ENCODE measurements around the gene CCR3.

CCR3 gene

DNA sequence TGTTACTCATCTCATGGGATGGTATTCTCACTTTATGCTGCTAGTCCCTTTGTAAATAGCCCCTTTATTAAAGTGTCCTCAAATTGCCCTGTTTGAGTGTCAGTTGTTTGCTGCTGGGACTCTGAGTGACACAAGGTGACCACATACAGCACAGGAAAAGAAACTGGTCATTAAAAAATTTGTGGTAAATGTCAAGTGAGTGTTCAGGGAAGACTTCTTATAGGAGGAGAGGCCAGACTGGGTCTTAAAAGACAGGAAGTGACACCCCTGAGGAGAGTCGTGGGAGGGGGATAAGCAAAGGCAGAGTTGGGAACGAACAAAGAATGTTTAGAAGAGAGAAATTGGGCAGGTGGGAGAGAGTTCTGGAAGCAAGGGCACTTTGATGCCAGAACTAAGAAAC is 35.2 kb downstream of the CCR3 start:
- no peak for DNase-seq

GRCh38 chr3:46278816-46279672 is 36.8 kb downstream of the CCR3 start:
- DNase-seq: no peak

GRCh38 chr3:46280105-46280797 is 38.0 kb downstream of the CCR3 start:
- no peak for DNase-seq

DNA sequence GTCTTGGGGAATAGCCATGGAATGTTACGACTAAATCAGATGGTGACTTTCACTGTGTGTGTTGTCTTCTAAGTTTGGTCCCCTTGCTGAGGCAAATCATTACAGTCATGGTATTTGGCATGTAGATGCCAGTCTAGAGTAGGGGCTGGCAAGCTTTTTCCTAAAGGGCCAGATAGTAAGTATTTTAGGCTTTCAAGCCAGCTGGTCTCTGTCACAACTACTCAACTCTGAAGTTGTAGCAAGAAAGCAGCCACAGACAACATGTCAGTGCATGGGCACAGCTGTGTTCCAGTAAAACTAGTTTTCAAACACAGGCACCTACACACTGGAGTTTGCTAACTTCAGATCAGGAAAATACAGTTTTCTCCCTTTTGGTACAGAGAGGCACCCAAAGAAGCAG is 39.3 kb downstream of the CCR3 start:
- DNase-seq: no peak

GRCh38 chr3:46282041-46282440 is 39.8 kb downstream of the CCR3 start:
- no peak for DNase-seq

GRCh38 chr3:46282696-46283095 is 40.4 kb downstream of the CCR3 start:
- no peak for DNase-seq

- DNase-seq: no peak
These were observed 41.7 kb downstream of the CCR3 start for GRCh38 chr3:46283881-46284450.

DNA sequence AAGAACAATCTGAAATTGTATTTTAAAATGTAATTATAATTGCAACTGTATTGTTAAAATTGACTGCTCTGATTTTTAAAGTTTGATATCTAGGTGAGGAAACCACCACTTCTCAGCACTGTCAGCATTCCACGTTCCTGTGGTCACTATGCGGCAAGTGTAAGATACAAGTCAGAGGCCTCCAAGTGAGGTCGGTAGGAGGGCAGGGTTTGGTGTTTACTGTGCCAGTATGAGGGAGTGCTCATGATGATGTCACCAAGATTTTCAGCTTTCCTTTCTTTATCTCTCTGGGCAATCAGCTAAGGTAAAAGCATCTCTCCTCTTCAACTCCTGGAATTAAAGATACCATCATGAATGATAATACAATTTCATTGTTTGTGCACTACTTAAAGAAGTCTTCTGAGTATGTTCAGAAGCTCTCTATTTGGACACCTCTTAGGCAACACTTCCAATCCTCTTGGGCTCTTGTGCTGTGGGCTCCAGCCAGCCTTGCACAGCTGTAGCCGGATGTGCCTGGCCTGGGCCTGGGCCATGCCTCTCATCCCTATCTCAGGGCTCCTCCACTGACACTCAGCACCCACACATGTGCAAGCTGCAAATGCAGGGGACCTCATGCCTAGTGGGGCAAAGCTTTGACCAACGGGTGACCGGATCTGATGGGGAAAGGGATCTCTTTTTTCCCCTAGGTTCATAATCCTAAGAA is 42.9 kb downstream of the CCR3 start:
- DNase-seq: no peak

- DNase-seq: no peak
These were observed 43.8 kb downstream of the CCR3 start for GRCh38 chr3:46285931-46286619.

DNA sequence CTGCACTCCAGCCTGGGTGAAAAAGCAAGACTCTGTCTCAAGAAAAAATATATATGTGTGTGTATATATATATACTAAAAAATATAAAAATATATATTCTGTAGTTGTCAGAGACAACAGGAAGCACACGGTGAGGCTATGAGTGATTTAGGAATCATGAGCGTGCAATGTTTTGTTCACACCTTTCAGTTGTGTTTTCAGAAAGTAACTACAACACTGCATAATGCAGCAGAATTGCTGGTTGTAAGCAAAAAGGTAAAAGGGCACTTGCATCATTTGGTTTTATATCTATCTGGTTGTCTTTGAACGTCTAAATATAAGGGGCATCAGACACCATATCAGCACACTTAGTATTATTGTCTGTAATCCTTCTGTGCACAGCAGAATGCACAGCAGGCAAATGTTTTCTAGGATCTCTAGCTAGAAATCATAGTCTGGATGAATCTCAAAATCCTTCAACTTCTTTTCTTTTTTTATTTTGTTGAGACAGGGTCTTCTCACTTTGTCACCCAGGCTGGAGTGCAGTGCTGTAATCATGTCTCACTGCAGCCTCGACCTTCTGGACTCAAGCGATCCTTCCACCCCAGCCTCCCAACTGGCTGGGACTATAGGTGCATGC is 44.8 kb downstream of the CCR3 start:
- DNase-seq: no peak

DNA sequence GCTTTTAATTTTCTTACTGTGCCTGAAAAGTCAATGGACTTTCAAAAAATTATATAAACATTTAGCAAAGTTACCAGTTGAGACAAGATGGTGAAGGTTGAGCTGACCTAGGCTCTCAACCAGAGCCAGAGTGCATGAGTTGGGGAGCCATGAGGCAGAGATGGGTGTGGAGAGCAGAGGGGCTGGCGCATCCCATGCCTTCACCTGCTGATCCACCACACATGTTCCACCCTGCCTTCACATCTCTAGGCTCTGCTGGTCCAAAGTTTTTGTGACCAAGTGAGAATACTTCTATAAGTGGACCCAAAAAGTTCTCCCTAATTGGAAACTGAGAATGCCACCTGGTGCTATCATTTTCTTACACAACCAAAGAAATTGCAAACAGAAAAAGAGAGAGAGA is 47.3 kb downstream of the CCR3 start:
- no peak for DNase-seq

GRCh38 chr3:46289966-46290365 is 47.7 kb downstream of the CCR3 start:
- DNase-seq: peak; percentile 58

DNA sequence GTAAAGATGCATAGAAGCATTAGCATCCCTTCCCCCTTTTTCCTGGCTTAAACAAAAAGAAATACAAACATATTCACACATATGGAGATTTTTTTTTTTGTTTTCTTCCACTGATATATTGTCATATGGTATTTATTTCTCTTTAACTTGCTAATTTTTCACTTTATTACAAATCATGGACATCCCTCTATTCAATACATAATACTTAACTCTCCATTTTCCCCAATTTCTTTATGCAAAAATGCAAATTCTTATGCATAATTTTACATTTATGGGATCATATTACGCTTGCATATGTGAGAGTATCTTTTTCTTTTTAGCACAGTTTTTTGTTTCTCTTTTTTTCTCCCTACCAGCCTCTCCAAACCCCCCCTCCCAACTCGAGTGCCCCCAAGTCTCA is 48.8 kb downstream of the CCR3 start:
- DNase-seq: no peak

DNA sequence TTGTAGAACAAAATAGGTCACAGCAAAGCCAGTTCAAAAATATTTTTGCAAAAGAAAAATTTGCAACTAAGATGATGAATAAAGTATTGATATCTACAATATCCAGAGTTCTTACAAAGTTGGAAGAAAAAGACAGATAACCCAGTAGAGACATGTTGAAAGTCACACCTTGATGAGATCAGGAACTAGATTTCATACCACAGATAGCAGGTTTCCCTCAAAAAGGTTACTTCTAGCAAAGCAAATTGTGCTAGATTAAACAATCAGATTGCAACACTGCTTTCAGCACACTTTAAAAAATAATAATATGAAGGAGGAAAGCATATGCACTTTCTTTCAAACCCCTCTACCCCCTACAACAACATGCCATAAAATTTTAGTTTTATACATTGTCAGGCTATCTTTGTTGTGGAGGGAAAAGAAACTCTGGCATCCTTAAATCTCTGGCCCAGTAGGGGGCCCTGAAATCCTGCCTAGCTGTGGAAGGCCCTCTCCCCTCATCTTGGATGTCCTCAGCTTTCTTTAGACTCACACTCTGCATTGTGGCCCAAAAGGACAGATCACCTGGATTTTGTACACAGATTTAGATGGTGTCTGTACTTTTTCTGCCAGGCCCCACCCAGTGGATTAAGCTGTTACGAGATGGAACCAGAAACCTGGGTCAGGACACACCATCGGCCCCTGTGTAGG is 50.9 kb downstream of the CCR3 start:
- no peak for DNase-seq

DNA sequence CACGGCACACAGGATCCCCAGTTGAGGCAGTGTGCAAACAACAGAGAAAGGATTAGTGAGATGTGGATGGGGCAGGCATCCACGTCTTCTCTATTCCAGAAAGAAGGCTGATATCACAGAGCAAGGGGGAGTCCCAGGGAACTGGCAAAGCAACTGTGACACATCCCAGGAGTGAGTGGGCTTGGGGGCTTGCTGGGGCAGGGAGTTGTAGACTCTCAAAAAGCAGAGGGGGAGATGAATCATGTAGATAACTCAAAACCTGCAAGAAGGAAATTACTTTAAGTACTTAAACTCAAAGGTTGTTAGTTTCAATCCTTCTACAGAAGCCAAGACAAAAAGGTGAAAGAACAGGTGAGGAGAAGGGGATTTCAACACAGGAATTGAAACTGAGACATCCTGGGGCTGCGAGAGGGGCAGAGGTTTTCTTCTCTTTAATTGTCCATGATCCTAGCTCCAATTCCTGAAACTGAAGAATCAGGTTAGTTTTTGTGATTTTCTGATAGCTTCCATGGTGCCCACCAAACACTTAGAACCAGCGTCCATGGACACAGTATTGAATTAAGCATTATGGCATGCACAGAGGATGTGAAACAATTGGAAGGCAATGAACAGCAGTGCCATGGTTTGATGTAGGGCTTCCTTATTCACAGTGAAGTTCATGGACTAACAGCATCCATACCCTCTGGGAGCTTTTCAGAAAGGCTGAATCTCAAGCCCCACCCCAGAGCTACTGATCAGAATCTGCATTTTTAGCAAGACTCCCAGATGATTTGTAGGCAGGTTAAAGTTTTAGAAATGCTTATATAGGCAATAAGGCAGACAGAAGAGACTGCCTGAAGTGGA is 52.0 kb downstream of the CCR3 start:
- DNase-seq: no peak

- no peak for DNase-seq
These were observed 54.6 kb downstream of the CCR3 start for GRCh38 chr3:46296826-46297225.

DNA sequence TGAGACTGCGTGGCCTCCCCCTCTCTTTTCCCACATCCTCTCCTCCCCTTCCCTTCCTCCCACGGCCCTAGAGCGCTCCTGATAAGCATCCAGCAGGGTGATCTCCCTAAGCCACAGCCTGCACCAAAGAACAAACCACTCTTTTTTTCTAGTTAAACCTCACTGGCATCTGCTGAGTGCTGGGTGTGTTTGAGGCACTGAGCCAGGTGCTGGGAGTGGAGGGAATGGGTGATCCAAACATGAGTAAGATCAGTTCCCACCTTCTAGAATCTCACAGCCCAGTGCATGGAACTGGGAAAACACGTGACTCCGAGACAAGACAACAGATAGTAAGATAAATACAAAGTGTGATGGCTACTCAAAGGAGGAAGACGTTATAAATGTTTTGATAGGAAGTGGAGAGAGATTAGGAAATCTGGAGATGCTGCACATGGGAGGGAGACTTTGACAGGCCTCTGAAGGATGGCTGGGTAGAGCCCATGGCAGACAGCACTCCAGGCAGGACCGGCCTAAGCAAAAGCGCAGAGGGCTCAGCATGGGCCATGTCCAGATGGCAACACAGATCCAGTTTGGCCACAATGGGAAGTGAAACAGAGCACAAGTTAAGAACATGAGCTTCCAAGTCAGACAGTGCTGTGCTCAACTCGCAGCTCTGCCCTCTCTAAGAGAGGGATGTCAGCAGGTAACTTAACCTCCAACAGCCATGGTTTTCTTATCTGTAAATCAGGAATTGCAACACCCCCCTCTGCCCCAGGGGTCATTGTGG is 55.6 kb downstream of the CCR3 start:
- DNase-seq: peak; percentile 69

DNA sequence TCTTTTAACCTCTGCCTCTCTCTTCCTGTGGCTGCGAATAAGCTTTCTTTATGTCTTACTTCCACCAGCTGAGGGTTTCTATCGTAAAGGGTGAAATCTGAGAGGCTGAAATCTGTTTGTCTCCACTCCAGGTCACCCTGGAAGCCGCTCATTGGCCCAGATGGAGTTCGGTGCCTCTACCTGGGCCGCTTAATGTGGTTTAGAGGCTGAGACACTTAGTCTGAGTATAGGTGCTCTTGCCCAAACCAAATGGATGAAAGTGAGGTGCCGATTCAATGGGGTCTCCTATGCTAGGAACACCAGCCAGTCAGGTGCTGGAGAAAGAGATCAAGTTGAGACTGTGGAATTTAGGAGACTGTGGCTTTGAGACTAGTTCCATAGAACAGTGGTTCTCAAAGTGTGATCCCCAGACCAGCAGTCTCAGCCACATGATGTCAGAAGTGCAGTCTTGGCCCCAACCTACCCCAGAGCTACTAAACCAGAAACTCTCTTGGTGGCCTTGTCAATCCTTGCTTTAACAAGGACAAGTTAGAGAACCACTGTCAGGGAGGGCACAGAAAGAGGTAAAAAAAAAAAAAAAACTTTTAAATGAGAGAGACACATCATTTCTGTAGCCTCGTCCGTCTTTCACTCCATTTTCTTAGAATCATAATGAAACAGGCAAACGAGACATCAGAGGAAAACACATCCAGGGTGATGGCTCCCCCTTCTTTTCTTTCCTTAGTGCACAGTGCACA is 56.8 kb downstream of the CCR3 start:
- no peak for DNase-seq

Data from suppressor macrophage treated with lipopolysaccharide for 4 hours (primary cell).